Measurements from ENCODE around the gene METTL24.

DNA sequence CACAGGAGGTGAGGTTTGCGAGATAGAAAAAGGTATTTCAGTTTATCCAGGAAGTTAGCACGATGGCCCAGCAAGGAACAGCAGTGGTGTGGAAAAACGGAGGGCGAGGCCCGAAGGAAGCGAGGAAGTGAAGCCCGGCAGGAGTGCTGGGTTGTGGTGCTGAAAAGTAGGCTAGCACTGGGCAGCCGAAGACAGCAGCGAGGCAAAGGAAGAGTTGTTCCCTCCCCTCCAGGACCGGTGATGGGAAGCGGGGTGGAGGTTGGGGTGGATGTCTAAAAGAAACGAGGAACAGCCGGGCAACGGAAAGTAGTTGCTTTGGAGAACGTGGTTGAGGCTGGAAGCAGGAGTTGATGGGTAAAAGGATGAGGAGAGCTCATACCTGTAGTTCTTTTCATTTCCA lies 1.4 kb downstream of the METTL24 start:
- TF ChIP-seq CTCF (IDR thresholded peaks at IDR 0.05): no peak
- TF ChIP-seq POLR2A (IDR thresholded peaks at IDR 0.05): no peak
- no peak for TF ChIP-seq EP300 (IDR thresholded peaks at IDR 0.05)

Data from ovary (tissue), 3 donors.